Left colon (tissue), 2 donors: ENCODE data around the gene SUSD6. TPM values are rescaled to one million over a fixed set of nuclear protein-coding genes. Genes with fewer than 3 reads are reported as not detected.

Experiments used
- ATAC-seq: fragments of 200-7000 bp; cut with Tn5 transposase; one replicate; pipeline ENCODE4 v1.9.1; 2020; ENCODE audit warnings: mild to moderate bottlenecking, moderate library complexity
- DNase-seq, 2 donors: peaks; one replicate each; pipeline ENCODE4 v3.0.0-alpha.2; 2020
- intact Hi-C, 2 donors: fragments of 100-400 bp; cut with DNase I in 1 of 2; cut with micrococcal nuclease in 1 of 2; formaldehyde crosslinking; loops; one replicate each; pipeline versions ENCODE4 v1.11.2 to v1.14.0; 2022; cut with DNase I, micrococcal nuclease
- total RNA-seq, 2 donors: library from RNA; stranded (reverse); fragmentation: NEBNext Ultra II Directional; extraction: Animal tissue kit (Norgen Biotek cat#: 25700); gene quantifications; one replicate each; pipeline ENCODE4 v1.2.1, GENCODE V29; 2021
- donor health status: DM: no; HTN: no; CAD: no.
- donor health status: DM: yes; HTN: yes; CAD: no.

The SUSD6 gene
- total RNA-seq, 2 donors from 2014 or later, result 73.8 to 98.9 TPM

GRCh38 chr14:69663300-69663643 lies 51.9 kb downstream of the SUSD6 start:
- ATAC-seq (no peak), DNase-seq (no peak)
- intact Hi-C loops, result no loop called here

- no peak for DNase-seq
- peak; percentile 67 for ATAC-seq
- intact Hi-C loops, result no loop called here
Measured at GRCh38 chr14:69664265-69664664, 52.9 kb downstream of the SUSD6 start.

GRCh38 chr14:69664865-69665526 lies 53.6 kb downstream of the SUSD6 start:
- ATAC-seq, result no peak
- intact Hi-C loops, result no loop called here
- DNase-seq, result no peak

GRCh38 chr14:69665631-69666030 lies 54.2 kb downstream of the SUSD6 start:
- DNase-seq (no peak), ATAC-seq (no peak)
- intact Hi-C loops, result no loop called here

- no peak for ATAC-seq
- no peak for DNase-seq
- intact Hi-C loops, result no loop called here
Measured at GRCh38 chr14:69666112-69666511, 54.7 kb downstream of the SUSD6 start.

GRCh38 chr14:69666690-69667211 lies 55.4 kb downstream of the SUSD6 start:
- DNase-seq (no peak), ATAC-seq (peak; percentile 57)
- intact Hi-C loops, result no loop called here

- ATAC-seq (no peak), DNase-seq (no peak)
- intact Hi-C loops, result no loop called here
Measured at GRCh38 chr14:69667938-69668335, 56.5 kb downstream of the SUSD6 start.

- intact Hi-C loops, result no loop called here
- ATAC-seq, result no peak
- no peak for DNase-seq
Measured at GRCh38 chr14:69669375-69669774, 58.0 kb downstream of the SUSD6 start.

GRCh38 chr14:69670093-69670492 lies 58.7 kb downstream of the SUSD6 start:
- ATAC-seq (no peak), DNase-seq (no peak)
- intact Hi-C loops, result no loop called here

- no peak for DNase-seq
- no peak for ATAC-seq
- intact Hi-C loops, result no loop called here
Measured at GRCh38 chr14:69671365-69672030, 60.1 kb downstream of the SUSD6 start.

GRCh38 chr14:69672356-69672755 lies 61.0 kb downstream of the SUSD6 start:
- DNase-seq (no peak), ATAC-seq (no peak)
- intact Hi-C loops, result no loop called here

GRCh38 chr14:69673104-69673503 lies 61.7 kb downstream of the SUSD6 start:
- DNase-seq (no peak), ATAC-seq (no peak)
- intact Hi-C loops, result no loop called here

GRCh38 chr14:69673578-69674305 lies 62.3 kb downstream of the SUSD6 start:
- peak; percentile 82 for ATAC-seq
- intact Hi-C loops, result no loop called here
- peak in 1 of 2 donors; percentile 30 for DNase-seq

GRCh38 chr14:69674546-69675244 lies 63.3 kb downstream of the SUSD6 start:
- DNase-seq, result no peak
- no peak for ATAC-seq
- intact Hi-C loops, result no loop called here

GRCh38 chr14:69675245-69675583 lies 63.8 kb downstream of the SUSD6 start:
- ATAC-seq (no peak), DNase-seq (no peak)
- intact Hi-C loops, result no loop called here

GRCh38 chr14:69675877-69676416 lies 64.6 kb downstream of the SUSD6 start:
- no peak for DNase-seq
- intact Hi-C loops, result no loop called here

GRCh38 chr14:69676723-69677122 lies 65.3 kb downstream of the SUSD6 start:
- ATAC-seq (no peak), DNase-seq (no peak)
- intact Hi-C loops, result no loop called here

More at GRCh38 chr14:69675877-69676416, 64.6 kb downstream of the SUSD6 start:
- no peak for ATAC-seq

- DNase-seq (no peak), ATAC-seq (no peak)
- intact Hi-C loops, result no loop called here
Measured at GRCh38 chr14:69680297-69680696, 68.9 kb downstream of the SUSD6 start.

GRCh38 chr14:69682136-69682535 lies 70.7 kb downstream of the SUSD6 start:
- intact Hi-C loops, result no loop called here
- DNase-seq (no peak), ATAC-seq (no peak)
